Measurements from ENCODE around the gene GPC1. TPM values are rescaled to one million over a fixed set of nuclear protein-coding genes. Genes with fewer than 3 reads are reported as not detected.
A peak's percentile ranks its signal among the peaks of the same experiment; 100 is the strongest.

GPC1 gene
- total and polyA plus RNA-seq, 2 experiments from 2014 or later: 9.0 to 46.2 TPM

- Mint-ChIP-seq H3K9me3 (no peaks in the 10 kb centered on the region; the same call in 2 of the 3 replicates), H3K4me1 (peaks cover 6% of the 10 kb centered on the region; the same call in 2 of the 3 replicates), H3K4me3 (peak overlapping the region; percentile 87), H3K27me3 (ENCODE audit: insufficient read depth, low read depth, poor library complexity) (peaks cover 24% of the 10 kb centered on the region), H3K36me3 (ENCODE audit: low read depth) (no peaks in the 10 kb centered on the region), H3K27ac (peak overlapping the region; percentile 75; the same call in 1 of the 2 replicates)
- ATAC-seq (peak; percentile 54), DNase-seq (ENCODE audit: low spot score) (peak; percentile 96)
- Histone ChIP-seq H3K9me2 (ENCODE audit: insufficient read depth) (no peaks in the 10 kb centered on the region), H2AFZ (peak overlapping the region; percentile 99), H3K79me2 (replicated peaks; ENCODE audit: insufficient read depth) (peaks cover 11% of the 10 kb centered on the region; the same call in 1 of the 2 replicates), H3K36me3 (ENCODE audit: insufficient read depth) (no peaks in the 10 kb centered on the region), H3F3A (replicated peaks; ENCODE audit: low read depth) (0 out of 2 replicates have a peak, but pooled peaks cover 2% of the 10 kb centered on the region), H3K27ac (ENCODE audit: low read depth) (no peak overlapping the region), H3K4me3 (peak overlapping the region; percentile 94), H3K4me2 (peak overlapping the region; percentile 98), H4K20me1 (replicated peaks; ENCODE audit: insufficient read depth) (peaks cover 7% of the 10 kb centered on the region), H3K4me1 (ENCODE audit: insufficient read depth) (peaks cover 8% of the 10 kb centered on the region; the same call in 1 of the 2 replicates), H3K27me3 (ENCODE audit: insufficient read depth) (peaks cover 19% of the 10 kb centered on the region)
- TF ChIP-seq CREB1 (CRISPR knock-in tag; IDR thresholded peaks at IDR 0.05; ENCODE audit: low read depth): peak; percentile 89
- TF ChIP-seq NANOG (IDR thresholded peaks at IDR 0.05; ENCODE audit: borderline replicate concordance): no peak
- no peak for TF ChIP-seq EZH2phosphoT487 (IDR thresholded peaks at IDR 0.05; ENCODE audit: unreplicated experiment)
- TF ChIP-seq POLR2AphosphoS5 (IDR thresholded peaks at IDR 0.05; ENCODE audit: low read depth): peak; percentile 36; the same call in 1 of the 2 replicates
Measured at GRCh38 chr2:240434728-240435456, 571 bp upstream of the GPC1 start.

GRCh38 chr2:240435948-240436682 lies 652 bp downstream of the GPC1 start:
- no peaks in the 10 kb centered on the region for H3K9me2 ChIP-seq (ENCODE audit: insufficient read depth)
- no peak overlapping the region for H2AFZ ChIP-seq
- DNase-seq (ENCODE audit: low spot score) (no peak), ATAC-seq (peak; percentile 6; the same call in 2 of the 3 replicates)
- no peak for TF ChIP-seq ETS1 (IDR thresholded peaks at IDR 0.05)
- TF ChIP-seq ZNF331 (CRISPR knock-in tag; IDR thresholded peaks at IDR 0.05; ENCODE audit: low read depth): no peak
- TF ChIP-seq ZNF114 (CRISPR knock-in tag; IDR thresholded peaks at IDR 0.05): no peak
- no peak overlapping the region for H3K27ac ChIP-seq (ENCODE audit: low read depth)
- no peak overlapping the region for H3K27ac Mint-ChIP-seq
- H3F3A ChIP-seq (replicated peaks; ENCODE audit: low read depth): 0 out of 2 replicates have a peak, but pooled peaks cover 2% of the 10 kb centered on the region
- peaks cover 6% of the 10 kb centered on the region; the same call in 2 of the 3 replicates for H3K4me1 Mint-ChIP-seq
- peak overlapping the region; percentile 81 for H3K4me2 ChIP-seq
- peaks cover 7% of the 10 kb centered on the region for H4K20me1 ChIP-seq (replicated peaks; ENCODE audit: insufficient read depth)
- H3K27me3 Mint-ChIP-seq (ENCODE audit: insufficient read depth, low read depth, poor library complexity): peaks cover 24% of the 10 kb centered on the region
- H3K36me3 ChIP-seq (ENCODE audit: insufficient read depth): no peaks in the 10 kb centered on the region
- H3K4me1 ChIP-seq (ENCODE audit: insufficient read depth): peaks cover 8% of the 10 kb centered on the region; the same call in 1 of the 2 replicates
- peak overlapping the region; percentile 68; the same call in 2 of the 3 replicates for H3K4me3 Mint-ChIP-seq
- H3K4me3 ChIP-seq: peak overlapping the region; percentile 64
- H3K36me3 Mint-ChIP-seq (ENCODE audit: low read depth): no peaks in the 10 kb centered on the region
- H3K27me3 ChIP-seq (ENCODE audit: insufficient read depth): peaks cover 19% of the 10 kb centered on the region
- H3K9me3 Mint-ChIP-seq: no peaks in the 10 kb centered on the region; the same call in 2 of the 3 replicates
- H3K79me2 ChIP-seq (replicated peaks; ENCODE audit: insufficient read depth): peaks cover 11% of the 10 kb centered on the region; the same call in 1 of the 2 replicates
